Activated CD4-positive, alpha-beta T cell treated with anti-CD3 and anti-CD28 coated beads, Interleukin-10, Interleukin-2, amounts not matched to agents 100 ng/mL and 50 ng/mL, durations not matched to agents 16 hours and 8 hours (primary cell): ENCODE results near the gene RGS9BP.
A peak's percentile ranks its signal among the peaks of the same experiment; 100 is the strongest.
"Not testable (repeated sequence)": the region's sequence is repeated elsewhere in the genome, so short reads cannot be mapped to it uniquely, and the experiment has no call there.

Experiments used
- DNase-seq: peaks from one replicate; pipeline ENCODE4 v3.0.0-alpha.2; 2020

RGS9BP gene, protein sequence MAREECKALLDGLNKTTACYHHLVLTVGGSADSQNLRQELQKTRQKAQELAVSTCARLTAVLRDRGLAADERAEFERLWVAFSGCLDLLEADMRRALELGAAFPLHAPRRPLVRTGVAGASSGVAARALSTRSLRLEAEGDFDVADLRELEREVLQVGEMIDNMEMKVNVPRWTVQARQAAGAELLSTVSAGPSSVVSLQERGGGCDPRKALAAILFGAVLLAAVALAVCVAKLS

DNA sequence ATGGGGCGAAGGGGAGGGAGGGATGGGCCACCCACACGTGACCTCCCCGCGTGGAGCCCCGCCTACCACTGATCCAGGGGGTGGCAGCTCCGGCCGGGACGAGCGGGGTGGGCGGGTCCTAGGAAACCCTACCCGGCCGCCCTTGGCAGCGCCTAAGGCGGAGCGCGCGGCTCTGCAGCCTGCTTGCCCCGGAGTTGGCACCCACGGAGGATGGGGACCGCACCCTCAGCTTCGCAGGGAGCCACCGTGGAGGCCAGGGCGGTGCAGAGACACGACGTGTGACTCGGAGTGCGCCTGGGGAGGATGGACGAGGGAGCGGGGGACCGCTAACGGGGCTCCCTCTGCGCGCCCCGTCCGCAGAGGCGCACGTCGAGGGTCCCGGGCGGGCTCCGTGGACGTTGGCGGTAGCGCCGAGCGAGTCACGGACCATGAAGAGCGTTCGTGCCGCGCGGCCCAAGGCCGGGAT is at the start of gene RGS9BP:
RGS9BP (plus strand) TSS at position 129 of the 466 bp plus-strand sequence. CDS start 416 bp downstream, outside the sequence.
- peak; percentile 77 for DNase-seq

DNA sequence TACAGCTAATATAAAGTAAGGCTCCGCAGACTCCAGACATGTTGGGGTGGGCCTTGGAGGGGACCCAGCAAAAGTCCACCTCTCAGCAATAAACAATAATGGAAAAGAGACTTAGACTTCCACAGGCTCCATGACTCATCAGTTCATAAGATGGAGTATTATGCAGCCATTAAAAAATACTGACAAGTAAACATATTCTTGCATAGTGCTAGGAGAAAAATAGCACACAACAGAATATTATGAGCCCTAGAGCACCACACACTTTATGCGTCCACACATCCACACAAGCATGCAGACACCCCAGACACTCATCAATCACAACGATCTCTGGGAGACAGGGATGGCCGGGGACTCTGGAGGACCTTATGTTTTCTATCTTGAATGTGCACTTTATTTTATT is 48.7 kb upstream of the RGS9BP start:
- no peak for DNase-seq

DNA sequence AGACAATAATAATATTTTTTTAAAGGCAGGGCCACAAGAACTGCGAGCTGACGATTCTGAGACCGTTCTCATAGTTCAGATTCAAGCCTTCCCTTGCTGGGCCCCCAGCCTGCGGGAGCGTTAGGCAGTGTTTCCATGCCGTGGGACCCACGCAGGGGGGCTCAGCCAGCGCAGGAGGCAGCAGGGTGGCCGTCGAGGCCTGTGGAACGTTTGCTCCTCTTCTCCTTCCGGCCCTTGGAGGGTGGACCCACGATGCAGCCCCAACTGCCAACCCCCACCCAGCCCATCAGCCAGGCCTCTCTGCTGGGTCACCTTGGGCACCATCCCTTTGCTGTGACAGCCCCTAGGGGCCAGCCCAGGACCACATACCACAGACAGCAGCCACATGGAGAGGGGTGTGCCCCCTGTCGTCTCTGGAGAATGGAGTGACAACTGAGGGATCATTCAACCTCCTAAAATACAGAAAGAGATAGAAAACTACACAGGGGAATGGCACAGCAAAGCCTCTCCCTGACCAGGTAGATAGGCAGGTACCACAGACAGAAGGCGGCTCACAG is 47.9 kb upstream of the RGS9BP start:
- DNase-seq: no peak

DNA sequence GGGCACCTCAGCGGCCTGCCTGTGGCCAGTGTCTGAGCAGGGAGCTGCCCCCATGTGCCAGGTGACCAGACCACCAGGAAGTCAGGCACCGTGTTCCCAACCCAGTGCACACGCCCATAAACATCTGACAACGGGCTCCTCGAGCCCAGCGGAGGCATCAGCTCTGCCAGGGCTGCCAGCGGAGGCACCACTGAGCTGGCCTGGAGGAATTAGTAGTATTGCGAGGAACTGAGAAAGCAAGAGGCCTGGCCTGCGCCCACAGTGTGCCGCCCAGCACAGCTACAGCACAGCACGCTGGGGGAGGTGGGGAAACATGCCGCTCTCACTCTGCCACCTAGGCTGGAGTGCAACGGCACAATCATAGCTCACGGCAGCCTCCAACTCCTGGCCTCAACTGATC is 45.3 kb upstream of the RGS9BP start:
- no peak for DNase-seq

DNA sequence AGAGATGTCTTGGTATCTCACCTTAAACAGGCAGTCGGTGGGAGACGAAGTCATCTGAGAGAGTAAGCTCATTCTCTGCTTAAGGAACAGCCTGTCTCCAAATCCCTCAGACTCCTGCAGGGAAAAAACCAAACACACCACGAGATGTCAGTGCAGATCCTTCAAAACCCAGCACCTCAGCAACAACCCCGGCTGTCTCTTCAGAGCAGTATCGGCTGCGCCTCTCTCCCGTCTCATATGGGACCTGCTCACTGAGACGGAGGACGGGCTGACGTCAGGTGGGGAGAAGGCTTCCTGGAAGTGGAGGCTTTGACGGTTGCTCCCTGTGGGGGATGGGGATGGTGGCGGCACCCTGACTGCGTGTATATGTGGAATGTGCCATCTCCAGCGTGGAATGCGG is 44.3 kb upstream of the RGS9BP start:
- no peak for DNase-seq

DNA sequence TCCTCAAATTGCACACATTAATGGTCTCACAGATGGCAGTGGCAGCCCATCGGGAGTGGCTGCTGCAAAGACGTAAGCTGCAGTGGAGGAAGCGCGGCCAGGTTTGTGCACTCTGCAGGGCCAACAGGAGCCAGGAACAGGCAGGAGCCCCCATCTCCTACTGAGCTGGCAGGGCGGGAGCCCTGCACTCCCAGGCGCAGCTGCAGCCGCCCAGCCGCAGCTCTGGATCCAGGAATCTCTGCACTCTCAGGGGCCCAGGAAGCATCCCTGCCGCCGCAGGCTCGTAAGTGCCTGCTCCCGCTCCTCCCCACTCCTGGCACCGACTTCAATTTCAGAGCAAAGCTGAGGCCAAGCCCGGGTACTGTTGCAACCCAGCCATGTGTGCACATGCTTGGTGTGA is 38.2 kb upstream of the RGS9BP start:
- DNase-seq: no peak

DNA sequence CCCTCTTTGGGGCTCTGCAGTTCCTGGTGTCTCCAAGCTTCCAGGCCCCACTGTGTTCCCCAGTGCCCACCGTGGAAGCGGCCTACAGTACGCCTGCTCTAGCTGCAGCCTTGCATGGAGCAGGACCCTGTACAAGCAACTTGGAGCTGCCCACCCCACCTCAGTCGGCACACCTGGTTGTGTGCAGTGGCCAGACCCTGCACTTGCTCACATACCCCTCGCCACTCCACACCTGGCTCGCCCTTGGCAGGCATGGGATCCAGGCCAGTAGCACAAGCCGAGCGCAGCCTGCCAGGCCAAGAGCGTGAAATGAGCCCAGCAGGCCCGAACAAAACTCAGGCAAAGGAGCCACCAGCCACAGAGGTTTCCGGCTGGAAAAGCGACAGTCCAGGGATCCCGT is 37.0 kb upstream of the RGS9BP start:
- DNase-seq: no peak

DNA sequence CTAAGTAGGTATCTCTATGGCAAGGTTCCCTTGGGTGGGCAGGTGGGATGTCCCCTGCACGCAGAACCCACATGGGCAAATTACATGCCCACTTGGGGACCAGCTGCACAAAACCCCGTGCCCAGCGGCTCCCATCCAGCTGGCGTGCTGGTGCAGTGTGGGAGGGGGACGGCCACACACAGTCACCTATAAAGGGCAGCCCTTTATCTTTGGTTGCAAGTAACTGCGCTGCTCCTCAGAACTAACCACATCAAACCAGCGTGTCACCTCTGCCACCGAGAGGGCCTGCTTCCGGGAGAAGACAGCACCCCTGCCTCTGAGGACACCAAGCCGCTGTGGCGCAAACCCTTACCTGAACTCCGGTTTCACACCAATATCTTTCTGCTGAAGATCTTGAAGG is 32.9 kb upstream of the RGS9BP start:
- DNase-seq: peak; percentile 59

DNA sequence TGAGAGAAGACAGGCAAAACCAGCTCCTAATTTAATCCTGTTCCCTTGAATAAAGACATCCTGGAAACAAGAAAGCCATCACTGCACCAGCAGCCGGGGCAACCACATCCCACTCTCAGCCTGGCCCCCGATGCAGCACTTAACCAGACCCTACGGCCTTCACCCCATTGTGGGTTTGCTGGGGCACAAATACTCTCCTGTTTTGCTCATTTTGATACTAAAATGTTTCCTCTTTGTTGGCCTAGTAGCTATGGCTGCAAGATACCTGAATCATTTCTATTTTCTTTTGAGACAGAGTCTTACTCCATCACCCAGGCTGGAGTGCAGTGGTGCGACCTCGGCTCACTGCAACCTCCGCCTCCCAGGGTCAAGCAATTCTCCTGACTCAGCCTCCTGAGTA is 29.1 kb upstream of the RGS9BP start:
- peak; percentile 68 for DNase-seq

DNA sequence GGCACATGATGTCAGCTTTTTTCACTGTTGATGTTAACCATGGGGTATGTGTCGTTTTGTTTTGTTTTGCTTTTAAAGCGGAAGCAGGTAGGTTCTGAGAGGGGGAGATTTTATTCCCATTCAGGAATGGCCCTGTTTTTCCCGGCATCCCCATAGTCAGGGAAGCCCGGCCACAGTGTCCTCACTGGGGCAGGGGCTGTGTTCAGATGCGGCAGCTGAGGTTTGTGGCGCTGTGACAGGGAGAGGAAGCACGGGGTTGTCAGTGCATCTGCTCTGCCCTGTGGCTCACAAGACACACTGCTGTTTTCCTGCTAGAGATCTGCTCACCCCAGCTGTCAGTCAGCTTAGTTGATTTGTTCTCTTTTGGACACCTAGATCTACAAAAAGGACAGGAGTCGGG is 28.3 kb upstream of the RGS9BP start:
- DNase-seq: no peak

DNA sequence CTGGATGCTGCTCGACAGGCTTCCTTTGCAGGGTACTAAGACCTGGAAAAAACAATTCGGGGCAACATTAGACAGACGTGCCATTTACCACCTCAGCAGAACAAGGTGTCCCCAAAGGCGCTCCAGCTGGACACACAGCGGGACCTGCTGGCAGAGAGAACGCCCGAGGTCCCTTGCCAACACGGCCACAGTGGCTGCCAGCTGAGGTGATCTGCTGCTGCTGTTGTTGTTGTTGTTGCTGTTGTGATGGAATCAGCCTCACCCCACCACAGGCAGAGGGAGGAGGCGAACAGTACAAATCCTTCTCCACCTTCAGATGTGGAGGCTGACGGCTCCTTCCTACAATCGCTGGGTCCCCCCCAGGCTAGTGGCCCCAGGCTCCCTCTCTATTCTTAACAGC is 25.9 kb upstream of the RGS9BP start:
- no peak for DNase-seq

DNA sequence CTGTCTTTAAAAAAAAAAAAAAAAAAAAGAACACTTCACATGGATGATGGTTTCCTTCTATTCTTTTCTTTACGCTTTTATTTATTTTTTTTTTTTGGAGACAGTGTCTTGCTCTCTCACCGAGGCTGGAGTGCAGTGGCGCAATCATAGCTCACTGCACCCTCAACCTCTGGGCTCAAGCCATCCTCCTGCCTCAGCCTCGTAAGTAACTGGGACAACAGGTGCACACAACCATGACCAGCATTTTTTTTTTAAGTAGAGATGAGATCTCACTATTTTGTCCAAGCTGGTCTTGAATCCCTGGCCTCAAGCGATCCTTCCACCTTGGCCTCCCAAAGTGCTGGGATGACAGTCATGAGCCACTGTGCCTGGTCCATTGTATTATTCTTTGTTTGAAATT is 25.0 kb upstream of the RGS9BP start:
- no peak for DNase-seq

DNA sequence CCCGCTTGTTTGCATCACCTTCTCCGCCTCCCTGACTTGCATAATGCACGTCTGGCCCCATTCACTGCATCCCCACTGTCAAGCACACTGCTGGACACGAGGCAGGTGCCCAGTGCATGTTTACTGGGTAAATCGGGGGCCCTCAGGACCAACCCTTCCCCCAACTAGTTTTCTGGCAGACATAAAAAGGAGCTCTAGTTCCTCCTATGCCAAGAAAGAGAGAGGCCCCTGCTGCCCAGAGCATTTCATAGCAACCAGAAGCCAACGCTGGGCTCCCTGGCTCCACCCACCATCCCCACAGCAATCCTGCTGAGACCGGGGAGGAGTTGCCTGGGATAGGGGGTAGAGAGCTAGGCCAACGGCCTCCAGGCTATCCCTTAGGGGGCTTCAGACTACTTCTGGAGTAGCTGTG is 23.9 kb upstream of the RGS9BP start:
- no peak for DNase-seq

DNA sequence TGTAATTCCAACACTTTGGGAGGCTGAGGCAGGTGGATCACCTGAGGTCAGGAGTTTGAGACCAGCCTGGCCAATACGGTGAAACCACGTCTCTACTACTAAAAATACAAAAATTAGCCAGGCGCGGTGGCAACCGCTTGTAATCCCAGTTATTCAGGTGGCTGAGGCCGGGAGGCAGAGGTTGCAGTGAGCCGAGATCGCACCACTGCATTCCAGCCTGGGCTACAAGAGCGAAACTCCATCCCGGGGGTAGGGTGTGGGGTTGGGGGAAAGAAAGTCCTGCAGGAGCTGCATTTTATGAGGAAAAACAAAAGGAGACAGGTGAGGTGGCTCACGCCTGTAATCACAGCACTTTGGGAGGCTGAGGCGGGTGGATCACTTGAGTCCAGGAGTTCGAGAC is 23.3 kb upstream of the RGS9BP start:
- not testable (repeated sequence) for DNase-seq

DNA sequence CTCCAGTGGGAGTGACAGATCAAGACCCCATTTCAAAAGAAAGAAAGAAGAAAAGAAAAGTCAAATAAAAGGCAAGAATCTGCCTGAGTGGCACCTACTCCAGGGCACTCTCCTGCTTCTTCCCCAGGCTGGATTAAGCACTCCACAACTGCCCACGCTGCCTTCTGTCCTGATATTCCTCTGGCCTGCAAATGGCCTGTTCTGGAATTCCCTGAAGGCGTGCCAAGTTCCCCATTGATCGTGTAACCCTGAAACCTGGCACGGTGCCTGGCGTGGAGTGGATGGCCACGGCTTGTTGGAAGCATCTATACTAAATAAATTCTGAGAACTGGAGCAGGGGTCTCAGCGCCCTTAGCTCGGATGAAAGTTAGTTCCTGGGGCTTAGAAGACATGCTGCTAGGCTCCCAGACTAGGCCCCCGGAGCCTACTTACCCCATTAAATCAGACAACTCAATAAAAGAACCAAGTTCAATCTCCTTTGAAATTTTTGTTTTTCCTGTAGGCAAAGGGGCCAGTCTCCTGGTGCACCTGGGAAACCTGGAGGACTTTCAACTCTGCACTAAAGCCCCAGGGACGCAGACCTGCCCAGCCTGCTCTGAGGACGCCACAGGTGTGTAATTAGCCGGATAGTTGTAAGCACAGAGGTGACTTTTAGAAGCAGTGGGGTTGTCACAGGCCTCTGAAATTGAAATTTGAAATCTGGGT is 22.6 kb upstream of the RGS9BP start:
- DNase-seq: no peak

DNA sequence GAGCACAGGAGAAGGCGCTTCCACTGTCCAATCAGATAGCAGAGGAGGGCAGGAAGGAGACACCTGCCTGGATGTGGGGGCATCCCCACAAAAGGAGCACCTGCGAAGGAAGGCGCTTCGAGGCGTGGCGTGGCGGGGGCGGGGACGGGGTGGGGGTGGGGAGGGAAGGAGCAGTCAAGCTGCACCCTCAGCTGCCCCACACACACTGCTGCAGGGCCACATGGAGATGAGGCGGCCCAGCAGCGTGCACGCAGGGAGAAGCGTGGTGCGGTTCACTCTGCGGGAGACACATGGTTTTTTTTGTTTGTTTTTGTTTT is 22.1 kb upstream of the RGS9BP start:
- DNase-seq: no peak

DNA sequence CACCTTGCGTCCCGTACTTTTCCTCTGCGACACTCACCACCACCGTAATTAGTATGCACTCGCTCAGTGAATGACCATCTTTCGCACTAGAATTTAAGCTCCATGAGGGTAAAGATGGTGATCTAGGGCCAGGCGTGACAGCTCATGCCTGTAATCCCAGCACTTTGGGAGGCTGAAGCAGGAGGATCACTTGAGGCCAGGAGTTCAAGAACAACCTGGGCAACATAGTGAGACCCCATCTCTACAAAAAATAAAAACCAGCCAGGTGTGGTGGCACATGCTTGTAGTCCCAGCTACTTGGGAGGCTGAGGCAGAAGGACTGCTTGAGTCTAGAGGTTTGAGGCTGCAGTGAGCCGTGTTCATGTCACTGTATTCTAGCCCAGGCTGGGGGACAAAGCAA is 19.3 kb upstream of the RGS9BP start:
- not testable (repeated sequence) for DNase-seq

DNA sequence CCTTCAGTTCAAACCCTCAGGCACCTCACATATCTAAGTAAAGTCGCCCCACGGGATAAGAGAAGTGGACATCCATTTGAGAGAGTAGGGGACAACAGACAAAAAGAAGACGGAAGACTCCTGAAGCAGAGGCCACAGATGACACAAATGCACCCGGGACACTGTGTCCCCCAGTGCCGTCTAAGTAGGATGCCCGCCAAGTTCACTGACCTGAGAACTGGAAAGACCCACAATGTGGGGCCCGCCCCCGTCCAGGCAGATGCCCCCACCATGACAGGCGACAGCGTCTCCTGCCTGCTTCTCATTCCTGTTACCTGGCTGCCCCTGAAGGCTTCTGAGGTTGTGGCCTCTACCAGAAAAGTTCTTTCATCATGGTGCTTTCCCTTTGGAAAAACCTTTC is 17.6 kb upstream of the RGS9BP start:
- no peak for DNase-seq

DNA sequence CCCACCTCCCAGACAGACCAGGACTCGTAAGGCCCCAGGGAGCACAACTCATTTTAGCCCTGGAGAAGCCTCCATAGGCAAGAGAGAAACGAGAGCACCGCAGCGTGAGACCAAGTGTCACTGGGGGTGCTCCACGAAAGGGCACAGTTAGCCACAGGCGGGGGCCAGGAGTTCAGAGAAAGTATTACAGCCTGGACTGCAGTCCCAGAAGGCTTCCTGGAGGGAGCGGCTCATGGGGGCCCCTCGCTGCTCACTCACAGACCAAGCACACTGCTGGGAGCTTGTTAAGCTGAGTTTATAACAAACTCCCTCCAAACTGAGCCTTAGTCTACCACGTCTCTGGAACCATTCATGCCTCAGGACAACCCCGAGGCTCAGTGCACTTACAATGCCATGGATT is 17.1 kb upstream of the RGS9BP start:
- DNase-seq: no peak

DNA sequence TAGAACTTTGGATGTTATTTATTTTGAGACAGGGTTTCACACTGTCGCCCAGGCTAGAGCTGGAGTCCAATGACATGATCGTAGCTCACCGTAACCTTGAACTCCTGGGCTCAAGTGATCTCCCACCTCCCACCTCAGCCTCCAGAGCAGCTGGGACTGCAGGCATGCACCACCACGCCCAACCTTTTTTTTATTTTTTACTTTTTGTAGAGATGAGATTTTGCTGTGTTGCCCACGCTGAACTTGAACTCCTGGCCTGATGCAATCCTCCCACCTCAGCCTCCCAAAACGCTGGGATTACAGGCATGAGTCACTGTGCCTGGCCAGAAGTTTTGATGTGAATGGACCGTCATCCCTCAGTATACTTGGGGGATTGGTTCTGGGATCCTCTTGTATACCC is 14.3 kb upstream of the RGS9BP start:
- DNase-seq: no peak

DNA sequence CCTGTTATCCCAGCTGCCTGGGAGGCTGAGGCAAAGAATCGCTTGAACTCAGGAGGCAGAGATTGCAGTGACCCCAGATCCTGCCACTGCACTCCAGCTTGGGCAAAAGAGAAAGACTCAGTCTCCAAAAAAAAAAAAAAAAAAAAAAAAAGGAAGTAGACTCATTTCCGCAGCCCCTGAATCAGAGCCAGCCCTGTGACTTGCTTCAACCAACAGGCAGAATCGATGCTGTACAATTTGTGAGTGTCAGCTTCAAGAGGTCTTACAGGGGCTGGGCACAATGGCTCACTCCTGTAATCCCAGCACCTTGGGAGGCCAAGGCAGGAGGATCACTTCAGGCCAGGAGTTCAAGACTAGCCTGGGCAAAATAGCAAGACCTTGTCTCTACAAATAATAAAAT is 13.5 kb upstream of the RGS9BP start:
- peak; percentile 18 for DNase-seq

DNA sequence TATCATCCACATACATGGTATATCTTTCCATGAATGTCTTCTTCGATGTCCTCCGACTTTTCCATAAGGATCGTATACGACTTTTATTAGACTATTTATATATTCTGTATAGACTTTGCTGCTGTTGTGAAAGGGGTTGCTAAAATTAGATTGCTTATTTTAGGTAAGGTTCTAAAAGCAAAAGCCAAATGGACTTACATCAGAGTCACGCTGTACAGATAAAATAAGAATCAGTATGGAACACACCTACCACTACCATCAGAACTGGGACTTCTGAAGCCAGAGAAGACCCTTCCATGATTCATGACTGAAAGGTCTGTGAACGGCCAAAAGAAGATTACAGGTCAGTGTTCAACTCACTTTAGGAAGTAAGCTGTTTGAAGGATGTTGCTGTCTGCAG is 9.6 kb upstream of the RGS9BP start:
- no peak for DNase-seq

DNA sequence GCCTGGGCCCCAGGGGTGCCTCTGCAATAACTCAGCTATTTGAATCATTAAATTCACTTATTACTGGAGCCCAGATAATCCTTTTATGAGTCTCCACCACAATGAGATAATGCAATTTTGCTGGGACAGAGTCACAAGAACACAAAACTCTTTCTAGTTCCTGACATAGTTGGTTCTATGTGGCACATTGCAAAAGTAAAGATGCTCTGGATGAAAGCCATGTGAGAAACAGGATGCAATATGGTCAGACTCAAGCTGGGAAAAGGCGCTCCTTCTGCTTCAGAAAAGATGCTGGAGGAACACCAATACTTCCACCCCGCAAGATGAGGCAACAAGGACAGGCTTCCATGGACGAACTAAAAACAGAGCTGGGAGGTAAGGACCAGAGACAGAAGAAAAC is 6.3 kb upstream of the RGS9BP start:
- no peak for DNase-seq

DNA sequence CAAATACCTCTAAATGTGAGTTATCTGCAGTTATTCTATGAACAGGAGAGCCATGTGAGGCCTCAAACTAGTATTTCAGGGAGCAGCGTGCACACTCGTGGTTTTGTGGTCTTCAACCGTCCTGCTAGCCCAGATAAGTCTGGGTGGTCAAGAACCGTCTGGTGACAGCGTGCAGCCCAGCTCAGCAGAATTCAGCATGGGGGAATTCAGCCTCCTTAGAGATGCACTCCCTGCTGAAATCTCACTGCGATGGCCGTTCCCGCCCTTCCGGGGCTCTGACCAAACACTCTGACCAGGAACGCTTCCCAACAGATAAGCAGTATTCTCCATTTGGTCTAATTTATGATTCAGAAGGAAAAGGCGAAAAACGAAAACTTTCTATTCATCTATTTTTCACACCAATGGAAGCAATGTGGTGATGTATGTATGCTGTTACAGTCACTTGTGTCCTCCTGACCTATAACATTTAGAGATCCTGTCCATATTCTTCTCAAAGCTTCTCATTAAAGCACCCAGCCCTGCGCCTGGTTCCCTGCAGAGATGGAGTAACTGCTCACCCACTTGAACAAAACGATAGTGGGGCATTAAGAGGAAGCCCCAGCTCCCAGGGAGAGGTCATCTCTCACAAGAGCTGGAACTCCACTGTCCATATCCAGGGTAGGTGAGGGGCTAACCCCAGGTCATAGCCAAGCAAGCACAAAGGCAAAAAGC is 3.6 kb upstream of the RGS9BP start:
- no peak for DNase-seq
